Measurements from ENCODE around the gene MC1R. TPM values are rescaled to one million over a fixed set of nuclear protein-coding genes. Genes with fewer than 3 reads are reported as not detected.

Gene MC1R
- total RNA-seq, 1 experiment from 2014 or later = 3.8 TPM

GRCh38 chr16:89944773-89945172 is 26.1 kb downstream of the MC1R start:
- Mint-ChIP-seq H3K4me3 (no peak overlapping the region), H3K36me3 (no peaks in the 10 kb centered on the region), H3K27me3 (ENCODE audit: low read depth) (peaks cover 43% of the 10 kb centered on the region), H3K4me1 (peaks cover 6% of the 10 kb centered on the region; the same call in 1 of the 2 replicates), H3K27ac (no peak overlapping the region), H3K9me3 (no peaks in the 10 kb centered on the region)
- ChIA-PET CTCF (interaction anchor here (1.4 kb wide), 1 partner anchor 9 kb away, joined by 5 read pairs; no protein-coding TSS in a partner anchor), POLR2A (no interaction called here)
- DNase-seq (ENCODE audit: low spot score) (no peak), ATAC-seq (no peak)
- TF ChIP-seq E2F1 (CRISPR knock-in tag; IDR thresholded peaks at IDR 0.05) (no peak), MAX (CRISPR knock-in tag; IDR thresholded peaks at IDR 0.05) (no peak), EMX1 (CRISPR knock-in tag; IDR thresholded peaks at IDR 0.05) (no peak), ZBTB43 (CRISPR knock-in tag; IDR thresholded peaks at IDR 0.05) (no peak), STAT6 (CRISPR knock-in tag; conservative IDR thresholded peaks at IDR 0.05; ENCODE audit: low read depth) (no peak), ZNF423 (CRISPR knock-in tag; IDR thresholded peaks at IDR 0.05) (no peak), SOX15 (CRISPR knock-in tag; IDR thresholded peaks at IDR 0.05) (no peak), TEAD1 (CRISPR knock-in tag; IDR thresholded peaks at IDR 0.05) (no peak), MXD4 (CRISPR knock-in tag; IDR thresholded peaks at IDR 0.05; ENCODE audit: borderline replicate concordance) (no peak), PREB (CRISPR knock-in tag; IDR thresholded peaks at IDR 0.05; ENCODE audit: borderline replicate concordance) (no peak), NR3C1 (CRISPR knock-in tag; conservative IDR thresholded peaks at IDR 0.05; ENCODE audit: low read depth) (no peak)

- POLR2A ChIA-PET = interaction anchor here (0.7 kb wide), 1 partner anchor 23 kb away, joined by 3 read pairs; no protein-coding TSS in a partner anchor
- Mint-ChIP-seq H3K4me1 (peaks cover 6% of the 10 kb centered on the region; the same call in 1 of the 2 replicates), H3K27ac (no peak overlapping the region), H3K27me3 (ENCODE audit: low read depth) (peaks cover 49% of the 10 kb centered on the region), H3K36me3 (no peaks in the 10 kb centered on the region), H3K4me3 (no peak overlapping the region), H3K9me3 (no peaks in the 10 kb centered on the region)
- CTCF ChIA-PET = interaction anchor here (1.4 kb wide), 1 partner anchor 9 kb away, joined by 5 read pairs; no protein-coding TSS in a partner anchor
- ATAC-seq (peak; percentile 5; the same call in 1 of the 2 replicates), DNase-seq (ENCODE audit: low spot score) (peak; percentile 43)
- TF ChIP-seq E2F5 (CRISPR knock-in tag; IDR thresholded peaks at IDR 0.05) = no peak
These were observed 27.0 kb downstream of the MC1R start for GRCh38 chr16:89945654-89946053.

- peak overlapping the region; percentile 20; the same call in 1 of the 2 replicates for H3K4me3 Mint-ChIP-seq
- H3K4me1 Mint-ChIP-seq = peaks cover 6% of the 10 kb centered on the region; the same call in 1 of the 2 replicates
These were observed 27.9 kb downstream of the MC1R start for GRCh38 chr16:89946515-89946914.

More at GRCh38 chr16:89946515-89946914, 27.9 kb downstream of the MC1R start:
- ATAC-seq (no peak), DNase-seq (ENCODE audit: low spot score) (no peak)
- no peak for TF ChIP-seq ZNF232 (CRISPR knock-in tag; IDR thresholded peaks at IDR 0.05)
- no peak for TF ChIP-seq MLX (CRISPR knock-in tag; IDR thresholded peaks at IDR 0.05)
- no peak for TF ChIP-seq AR (CRISPR knock-in tag; IDR thresholded peaks at IDR 0.05)
- TF ChIP-seq CREB1 (CRISPR knock-in tag; IDR thresholded peaks at IDR 0.05) = no peak
- Mint-ChIP-seq H3K36me3 (no peaks in the 10 kb centered on the region), H3K27me3 (ENCODE audit: low read depth) (peaks cover 49% of the 10 kb centered on the region), H3K27ac (no peak overlapping the region), H3K9me3 (no peaks in the 10 kb centered on the region)
- POLR2A ChIA-PET = interaction anchor here (0.7 kb wide), 1 partner anchor 24 kb away, joined by 3 read pairs; no protein-coding TSS in a partner anchor
- CTCF ChIA-PET = interaction anchor here (0.7 kb wide), 1 partner anchor 73 kb away, joined by 3 read pairs; the partner anchor contains the start of gene DBNDD1

Data from WTC11 (cell line).